Adrenal gland (tissue), 12 donors: Measurements from ENCODE around the gene LYPD6. TPM values are rescaled to one million over a fixed set of nuclear protein-coding genes. Genes with fewer than 3 reads are reported as not detected.

Experiments used
- DNase-seq, 7 donors: peaks; one replicate each; pipeline ENCODE4 v3.0.0-alpha.2; 2019 to 2020
- H3K27ac ChIP-seq, 5 donors: fragments of 200-600 bp; sonication (generic) in 4 of 5; 1 replicate in 3 of 5; 2 replicates in 2 of 5; pipeline versions ENCODE4 v1.5.1 to v1.8.0; 2016 to 2020; ENCODE audit warnings: mild to moderate bottlenecking in 1 of 5
- H3K27me3 ChIP-seq: fragments of 200-600 bp; 2 replicates; pipeline ENCODE4 v1.8.0; 2021
- H3K36me3 ChIP-seq, 2 donors: fragments of 200-600 bp; replicated peaks in 1 of 2; 1 replicate in 1 of 2; 2 replicates in 1 of 2; pipeline versions ENCODE4 v1.5.1 to v1.8.0; 2018 to 2022
- H3K4me1 ChIP-seq, 2 donors: fragments of 200-600 bp; replicated peaks in 1 of 2; 1 replicate in 1 of 2; 2 replicates in 1 of 2; pipeline versions ENCODE4 v1.5.1 to v1.8.0; 2018 to 2021
- H3K4me3 ChIP-seq, 4 donors: fragments of 200-600 bp; sonication (generic) in 3 of 4; one replicate each; pipeline ENCODE4 v1.5.1; 2016 to 2018
- H3K9me3 ChIP-seq, 3 donors: fragments of 200-600 bp; sonication (generic) in 1 of 3; replicated peaks in 1 of 3; 1 replicate in 2 of 3; 2 replicates in 1 of 3; pipeline versions ENCODE4 v1.5.1 to v1.8.0; 2016 to 2021
- POLR2A ChIP-seq, 2 donors: fragments of 450-650 bp; IDR thresholded peaks; one replicate each; pipeline ENCODE4 v1.6.1; 2017; ENCODE audit warnings: antibody characterized with exemption in 2 of 2, mild to moderate bottlenecking in 2 of 2, moderate library complexity in 1 of 2
- WGBS, 4 donors: extraction: QIAGEN DNeasy Blood & Tissue Kit in 2 of 4; methylation state at CpG; one replicate each; pipeline versions ENCODE4 v1.1.5 to v1.1.7; 2013 to 2017; 5-methylcytosine and 5-hydroxymethylcytosine counted together
- intact Hi-C, 2 donors: fragments of 100-400 bp; cut with DNase I; formaldehyde crosslinking; loops; one replicate each; pipeline versions ENCODE4 v1.14.1 to v1.15.0; 2022 to 2023
- polyA plus RNA-seq, 3 donors: library from polyadenylated mRNA; stranded (reverse); fragments of 200-250 nt in 2 of 3; fragments of 350-450 nt in 1 of 3; fragmentation: Illumina TruSeq in 1 of 3; extraction: RNeasy Lipid Tissue Mini Kit (QIAGEN cat#74804) in 1 of 3; gene quantifications; one replicate each; pipeline ENCODE4 v1.2.3, GENCODE V29; 2013 to 2014
- total RNA-seq, 9 donors: library from RNA; depleted of rRNA in 4 of 9; stranded (reverse); fragments of >200 nt in 4 of 9; fragments of 120-200 nt in 1 of 9; fragmentation: NEBNext Ultra II Directional in 1 of 9; extraction: Animal tissue kit (Norgen Biotek cat#: 25700) in 1 of 9; gene quantifications; one replicate each; pipeline versions ENCODE4 v1.1.0 to v1.2.4, GENCODE V29; 2013 to 2023
- TF ChIP-seq, protein P1 (sequence below), 6 experiments: fragments of 450-650 bp in 4 of 6; fragments of 200-600 bp in 2 of 6; sonication (generic) in 1 of 6; IDR thresholded peaks; 1 replicate in 5 of 6; 2 replicates in 1 of 6; pipeline versions ENCODE4 v1.5.1 to v1.8.0; 2016 to 2021; ENCODE audit warnings: antibody characterized with exemption in 6 of 6, mild to moderate bottlenecking in 2 of 6, moderate library complexity in 1 of 6
- donor health status: healthy with polysubstance abuse.
- donor health status: Bipolar disorder and iron deficiency.
- donor health status: DM: yes; HTN: yes; CAD: no.
- donor health status: DM: no; HTN: no; CAD: no.
- donor health status: DM: no; HTN: no; CAD: no.
- donor health status: DM: yes; HTN: yes; CAD: no.

The LYPD6 gene
- total and polyA plus RNA-seq, 12 donors = 0.06 to 1.2 (median 0.16) TPM; not detected in 4

DNA sequence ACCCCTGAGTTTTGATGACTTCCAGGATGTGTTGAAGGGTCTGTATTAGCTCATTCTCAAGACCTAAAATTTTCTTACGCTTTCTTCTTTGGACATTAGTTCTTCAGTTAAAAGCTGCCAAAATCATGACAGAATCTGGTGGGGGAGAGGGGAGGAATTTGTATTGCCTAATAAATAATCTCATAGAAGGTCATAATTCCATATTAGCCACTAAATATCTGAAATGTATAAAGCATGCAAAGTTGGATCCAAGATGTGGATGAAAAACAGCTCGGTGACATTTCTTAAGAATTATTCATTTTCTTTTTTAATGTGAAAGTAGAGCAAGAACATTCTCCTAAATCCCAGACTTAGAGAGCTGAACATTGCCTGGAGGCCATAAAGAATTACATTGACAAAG, 137.0 kb downstream of the LYPD6 start:
- no peak overlapping the region for H3K27ac ChIP-seq
- H3K27me3 ChIP-seq = no peaks in the 10 kb centered on the region
- DNase-seq = no peak
- TF ChIP-seq, protein P1, sequence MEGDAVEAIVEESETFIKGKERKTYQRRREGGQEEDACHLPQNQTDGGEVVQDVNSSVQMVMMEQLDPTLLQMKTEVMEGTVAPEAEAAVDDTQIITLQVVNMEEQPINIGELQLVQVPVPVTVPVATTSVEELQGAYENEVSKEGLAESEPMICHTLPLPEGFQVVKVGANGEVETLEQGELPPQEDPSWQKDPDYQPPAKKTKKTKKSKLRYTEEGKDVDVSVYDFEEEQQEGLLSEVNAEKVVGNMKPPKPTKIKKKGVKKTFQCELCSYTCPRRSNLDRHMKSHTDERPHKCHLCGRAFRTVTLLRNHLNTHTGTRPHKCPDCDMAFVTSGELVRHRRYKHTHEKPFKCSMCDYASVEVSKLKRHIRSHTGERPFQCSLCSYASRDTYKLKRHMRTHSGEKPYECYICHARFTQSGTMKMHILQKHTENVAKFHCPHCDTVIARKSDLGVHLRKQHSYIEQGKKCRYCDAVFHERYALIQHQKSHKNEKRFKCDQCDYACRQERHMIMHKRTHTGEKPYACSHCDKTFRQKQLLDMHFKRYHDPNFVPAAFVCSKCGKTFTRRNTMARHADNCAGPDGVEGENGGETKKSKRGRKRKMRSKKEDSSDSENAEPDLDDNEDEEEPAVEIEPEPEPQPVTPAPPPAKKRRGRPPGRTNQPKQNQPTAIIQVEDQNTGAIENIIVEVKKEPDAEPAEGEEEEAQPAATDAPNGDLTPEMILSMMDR (IDR thresholded peaks at IDR 0.05) = no peak
- no peak for TF ChIP-seq POLR2A (IDR thresholded peaks at IDR 0.05)
- H3K36me3 ChIP-seq = no peaks in the 10 kb centered on the region
- no peak overlapping the region for H3K4me3 ChIP-seq
- intact Hi-C loops = no loop called here
- H3K9me3 ChIP-seq = no peaks in the 10 kb centered on the region
- 75 to 89% (median 83%) methylated on average over 2 of the region's 2 CpGs for WGBS, 4 donors
- H3K4me1 ChIP-seq = no peaks in the 10 kb centered on the region

DNA sequence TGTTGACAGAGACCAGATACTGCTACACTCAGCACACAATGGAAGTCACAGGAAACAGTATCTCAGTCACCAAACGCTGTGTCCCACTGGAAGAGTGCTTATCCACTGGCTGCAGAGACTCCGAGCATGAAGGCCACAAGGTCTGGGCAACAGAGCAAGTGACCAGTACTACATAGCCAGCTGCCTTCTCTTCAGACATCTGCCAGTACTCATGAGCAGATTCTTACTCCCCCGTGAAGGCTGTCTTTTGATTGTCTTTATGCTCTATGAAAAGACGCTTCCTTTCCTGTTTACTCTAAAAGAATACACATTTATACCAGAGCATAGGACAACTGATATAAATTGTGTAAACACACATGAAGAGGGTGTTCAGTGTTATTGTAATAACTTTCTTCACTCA, 138.2 kb downstream of the LYPD6 start:
- Histone ChIP-seq H3K9me3 (no peaks in the 10 kb centered on the region), H3K36me3 (no peaks in the 10 kb centered on the region), H3K27ac (no peak overlapping the region), H3K4me3 (no peak overlapping the region), H3K4me1 (no peaks in the 10 kb centered on the region), H3K27me3 (no peaks in the 10 kb centered on the region)
- intact Hi-C loops = no loop called here
- no peak for DNase-seq
- WGBS, 4 donors = 63 to 78% (median 68%) methylated on average over 4 of the region's 4 CpGs
- TF ChIP-seq, protein P1 (IDR thresholded peaks at IDR 0.05) = no peak
- no peak for TF ChIP-seq POLR2A (IDR thresholded peaks at IDR 0.05)

DNA sequence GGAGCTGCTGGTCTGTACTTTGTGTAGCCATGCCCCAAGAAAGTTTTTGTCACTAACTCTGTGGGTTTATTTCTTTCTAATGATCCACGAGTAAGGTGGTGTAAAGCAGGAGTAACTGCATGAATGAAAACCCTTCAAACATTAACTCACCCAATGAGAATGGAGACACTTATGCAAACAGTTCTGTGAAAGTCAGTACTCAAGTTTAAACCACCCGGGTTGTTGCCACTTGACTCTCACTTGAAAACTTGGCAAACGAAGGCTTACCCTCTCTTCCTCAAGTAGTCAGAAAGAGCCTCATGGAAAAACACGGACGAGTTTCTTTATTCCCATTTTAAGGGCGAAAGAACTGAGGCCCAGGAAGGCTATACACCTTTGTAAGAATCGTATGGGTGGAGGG, 139.7 kb downstream of the LYPD6 start:
- no peak for DNase-seq
- no peak overlapping the region for H3K27ac ChIP-seq
- no peaks in the 10 kb centered on the region for H3K9me3 ChIP-seq
- no peaks in the 10 kb centered on the region for H3K36me3 ChIP-seq
- 75 to 86% (median 76%) methylated on average over 7 of the region's 7 CpGs for WGBS, 4 donors
- TF ChIP-seq POLR2A (IDR thresholded peaks at IDR 0.05) = no peak
- TF ChIP-seq, protein P1 (IDR thresholded peaks at IDR 0.05) = no peak
- H3K4me3 ChIP-seq = no peak overlapping the region
- no peaks in the 10 kb centered on the region for H3K4me1 ChIP-seq
- H3K27me3 ChIP-seq = no peaks in the 10 kb centered on the region
- intact Hi-C loops = no loop called here

DNA sequence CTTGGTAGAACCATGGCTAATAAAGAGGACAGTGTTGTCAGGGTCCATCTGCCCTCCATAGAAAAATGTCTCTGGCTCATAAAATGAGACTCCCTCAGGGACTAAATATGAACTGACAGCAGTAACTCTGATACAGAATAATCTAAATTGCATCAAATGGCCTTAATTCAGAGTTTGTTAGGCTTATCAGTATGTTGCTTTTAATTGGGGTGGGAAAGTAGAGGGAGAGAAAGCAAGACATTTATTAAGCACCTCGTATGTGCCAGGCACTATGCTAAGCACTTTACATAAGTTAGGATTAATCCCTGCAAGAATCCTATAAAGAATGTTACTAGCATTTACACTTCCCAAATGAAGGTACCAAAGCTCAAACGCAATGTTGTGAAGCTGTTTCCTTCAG, 142.0 kb downstream of the LYPD6 start:
- Histone ChIP-seq H3K9me3 (no peaks in the 10 kb centered on the region), H3K4me3 (no peak overlapping the region), H3K27me3 (no peaks in the 10 kb centered on the region), H3K4me1 (no peaks in the 10 kb centered on the region), H3K36me3 (no peaks in the 10 kb centered on the region), H3K27ac (no peak overlapping the region)
- DNase-seq = no peak
- intact Hi-C loops = no loop called here
- WGBS, 4 donors = 66 to 83% (median 79%) methylated on average over 2 of the region's 2 CpGs
- TF ChIP-seq, protein P1 (IDR thresholded peaks at IDR 0.05) = no peak
- TF ChIP-seq POLR2A (IDR thresholded peaks at IDR 0.05) = no peak
